Measurements from ENCODE around the gene TEX11. TPM values are rescaled to one million over a fixed set of nuclear protein-coding genes. Genes with fewer than 3 reads are reported as not detected.

Gene TEX11
- total and polyA plus RNA-seq, 2 of the 13 experiments (the other 11 are each of a cell fraction or from before 2014, with no cell fraction given), result not detected

GRCh38 chrX:70834589-70834988, 73.9 kb downstream of the TEX11 start:
- CTCF ChIA-PET (ENCODE audit: low intra/inter-chr PET ratio, low total read pairs), result no interaction called here
- ATAC-seq, result no peak
- no peaks in the 10 kb centered on the region for H4K20me1 ChIP-seq (ENCODE audit: insufficient read depth, low read length)
- no peaks in the 10 kb centered on the region for H3K27me3 ChIP-seq (ENCODE audit: control insufficient read depth in 1 of 2, insufficient read depth in 2 of 2, low read length in 2 of 2)
- no peak overlapping the region for H3K4me2 ChIP-seq (ENCODE audit: low read depth, low read length)
- no peak overlapping the region for H3K27ac ChIP-seq (ENCODE audit: extremely low read length, insufficient read depth, low read length)
- no peak overlapping the region for H2AFZ ChIP-seq (ENCODE audit: low read length)
- no peaks in the 10 kb centered on the region for H3K36me3 ChIP-seq (replicated peaks in 1 of 2; ENCODE audit: control insufficient read depth in 1 of 2, insufficient read depth in 2 of 2, low read length in 2 of 2)
- no peaks in the 10 kb centered on the region for H3K79me2 ChIP-seq (ENCODE audit: insufficient read depth, low read length)
- no peak overlapping the region for H3K9ac ChIP-seq (ENCODE audit: insufficient read depth, low read depth, low read length)
- TF ChIP-seq MAFK (conservative IDR thresholded peaks at IDR 0.05 in 1 of 2, IDR thresholded peaks at IDR 0.05 in 1 of 2; ENCODE audit: low read length in 2 of 2), result peak; percentile 76 to 91; a peak in 3 of 4 replicates
- peak; percentile 88 for TF ChIP-seq MAFF (IDR thresholded peaks at IDR 0.05; ENCODE audit: low read depth, low read length)
- no peak for TF ChIP-seq HNF4A (CRISPR knock-in tag; IDR thresholded peaks at IDR 0.05)
- BruUV-seq (replicated peaks), result no TSS peak
- 62% methylated on average over 7 of the region's 7 CpGs for WGBS (ENCODE audit: low lambda C conversion rate)
- in situ Hi-C loops (cut with HindIII; ENCODE audit: extremely low pct_ligation_motif_present, low pct_unique_long_range_greater_than_20kb), result no loop called here
- no peaks in the 10 kb centered on the region for H3K4me1 ChIP-seq (ENCODE audit: insufficient read depth, low read length)
- H3K4me3 ChIP-seq (replicated peaks in 1 of 3; ENCODE audit: insufficient read depth in 1 of 3, low read depth in 2 of 3, low read length in 3 of 3), result no peak overlapping the region
- no peak for FAIRE-seq
- no peaks in the 10 kb centered on the region for H3K9me3 ChIP-seq (ENCODE audit: low read length)
- DNase-seq (ENCODE audit: low spot score), result no peak
- POLR2A ChIA-PET, result no interaction called here
- intact Hi-C loops (cut with micrococcal nuclease; ENCODE audit: unreplicated experiment), result no loop called here

DNA sequence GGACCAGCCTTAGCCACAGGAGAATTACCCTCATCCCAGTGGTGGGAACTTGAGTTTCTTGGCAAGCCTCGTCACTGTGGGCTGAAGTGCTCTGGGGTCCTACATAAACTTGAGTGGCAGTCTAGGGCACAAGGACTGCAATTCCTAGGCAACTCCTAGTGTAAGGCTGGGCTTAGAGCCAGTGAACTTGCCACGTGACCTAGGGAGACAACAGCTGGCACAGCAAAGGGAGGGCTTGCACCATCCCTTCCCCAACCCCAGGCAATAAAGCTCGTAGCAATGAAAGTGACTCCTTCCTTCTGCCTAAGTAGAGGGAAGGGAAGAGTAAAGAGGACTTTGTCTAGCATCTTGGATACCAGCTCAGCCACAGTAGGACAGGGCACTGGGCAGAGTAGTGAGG, 81.8 kb downstream of the TEX11 start:
- TF ChIP-seq AHDC1 (CRISPR knock-in tag; IDR thresholded peaks at IDR 0.05; ENCODE audit: borderline replicate concordance) (no peak), JARID2 (CRISPR knock-in tag; IDR thresholded peaks at IDR 0.05; ENCODE audit: insufficient replicate concordance) (no peak)
- ChIA-PET CTCF (ENCODE audit: low intra/inter-chr PET ratio, low total read pairs) (no interaction called here), POLR2A (no interaction called here)
- Histone ChIP-seq H3K4me3 (replicated peaks in 1 of 3; ENCODE audit: insufficient read depth in 1 of 3, low read depth in 2 of 3, low read length in 3 of 3) (no peak overlapping the region), H3K27ac (ENCODE audit: extremely low read length, insufficient read depth, low read length) (no peak overlapping the region), H3K36me3 (replicated peaks in 1 of 2; ENCODE audit: control insufficient read depth in 1 of 2, insufficient read depth in 2 of 2, low read length in 2 of 2) (no peaks in the 10 kb centered on the region), H3K27me3 (ENCODE audit: control insufficient read depth in 1 of 2, insufficient read depth in 2 of 2, low read length in 2 of 2) (no peaks in the 10 kb centered on the region), H3K4me2 (ENCODE audit: low read depth, low read length) (no peak overlapping the region), H4K20me1 (ENCODE audit: insufficient read depth, low read length) (no peaks in the 10 kb centered on the region), H3K4me1 (ENCODE audit: insufficient read depth, low read length) (no peaks in the 10 kb centered on the region), H2AFZ (ENCODE audit: low read length) (no peak overlapping the region), H3K9me3 (ENCODE audit: low read length) (no peaks in the 10 kb centered on the region), H3K9ac (ENCODE audit: insufficient read depth, low read depth, low read length) (no peak overlapping the region), H3K79me2 (ENCODE audit: insufficient read depth, low read length) (no peaks in the 10 kb centered on the region)
- no TSS peak for BruUV-seq (replicated peaks)
- no peak for DNase-seq (ENCODE audit: low spot score)
- no peak for FAIRE-seq
- in situ Hi-C loops (cut with HindIII; ENCODE audit: extremely low pct_ligation_motif_present, low pct_unique_long_range_greater_than_20kb), result no loop called here
- WGBS (ENCODE audit: low lambda C conversion rate), result 0% methylated on average over 1 of the region's 3 CpGs
- no peak for ATAC-seq
- intact Hi-C loops (cut with micrococcal nuclease; ENCODE audit: unreplicated experiment), result no loop called here
